Colonic mucosa (tissue), 4 donors: ENCODE results near the gene CREB3L1. TPM values are rescaled to one million over a fixed set of nuclear protein-coding genes. Genes with fewer than 3 reads are reported as not detected.

Experiments
- DNase-seq: peaks from one replicate; pipeline ENCODE4 v3.0.0-alpha.2; 2020
- H3K27ac ChIP-seq: fragments of 200-600 bp; one replicate; pipeline ENCODE4 v1.8.0; 2021
- H3K27me3 ChIP-seq: fragments of 200-600 bp; one replicate; pipeline ENCODE4 v1.8.0; 2021
- H3K36me3 ChIP-seq: fragments of 200-600 bp; one replicate; pipeline ENCODE4 v1.8.0; 2021
- H3K4me1 ChIP-seq: fragments of 200-600 bp; one replicate; pipeline ENCODE4 v1.8.0; 2021; ENCODE audit warnings: mild to moderate bottlenecking
- H3K4me3 ChIP-seq: fragments of 200-600 bp; one replicate; pipeline ENCODE4 v1.8.0; 2021
- H3K9ac ChIP-seq, 2 donors: one replicate each; pipeline ENCODE4 v1.7.0; 2013; ENCODE audit warnings: control low read depth in 2 of 2, low read depth in 2 of 2, low read length in 2 of 2
- H3K9me3 ChIP-seq: fragments of 200-600 bp; one replicate; pipeline ENCODE4 v1.8.0; 2021
- CTCF ChIP-seq: fragments of 200-600 bp; IDR thresholded peaks from one replicate; pipeline ENCODE4 v1.8.0; 2022; ENCODE audit warnings: antibody characterized with exemption, mild to moderate bottlenecking
- intact Hi-C: fragments of 100-400 bp; cut with DNase I; formaldehyde crosslinking; loops from one replicate; pipeline ENCODE4 v1.14.1; 2022
- total RNA-seq, 2 donors: library from RNA; stranded (reverse); fragmentation: NEBNext Ultra II Directional in 1 of 2; extraction: Animal tissue kit (Norgen Biotek cat#: 25700) in 1 of 2; gene quantifications; one replicate each; pipeline ENCODE4 v1.2.1, GENCODE V29; 2021
- donor health status: healthy.
- donor health status: DM: no; HTN: no; CAD: no.
- donor health status: DM: no; HTN: no; CAD: no.

The CREB3L1 gene
- total RNA-seq, 2 donors from 2014 or later: 143 to 150 TPM

DNA sequence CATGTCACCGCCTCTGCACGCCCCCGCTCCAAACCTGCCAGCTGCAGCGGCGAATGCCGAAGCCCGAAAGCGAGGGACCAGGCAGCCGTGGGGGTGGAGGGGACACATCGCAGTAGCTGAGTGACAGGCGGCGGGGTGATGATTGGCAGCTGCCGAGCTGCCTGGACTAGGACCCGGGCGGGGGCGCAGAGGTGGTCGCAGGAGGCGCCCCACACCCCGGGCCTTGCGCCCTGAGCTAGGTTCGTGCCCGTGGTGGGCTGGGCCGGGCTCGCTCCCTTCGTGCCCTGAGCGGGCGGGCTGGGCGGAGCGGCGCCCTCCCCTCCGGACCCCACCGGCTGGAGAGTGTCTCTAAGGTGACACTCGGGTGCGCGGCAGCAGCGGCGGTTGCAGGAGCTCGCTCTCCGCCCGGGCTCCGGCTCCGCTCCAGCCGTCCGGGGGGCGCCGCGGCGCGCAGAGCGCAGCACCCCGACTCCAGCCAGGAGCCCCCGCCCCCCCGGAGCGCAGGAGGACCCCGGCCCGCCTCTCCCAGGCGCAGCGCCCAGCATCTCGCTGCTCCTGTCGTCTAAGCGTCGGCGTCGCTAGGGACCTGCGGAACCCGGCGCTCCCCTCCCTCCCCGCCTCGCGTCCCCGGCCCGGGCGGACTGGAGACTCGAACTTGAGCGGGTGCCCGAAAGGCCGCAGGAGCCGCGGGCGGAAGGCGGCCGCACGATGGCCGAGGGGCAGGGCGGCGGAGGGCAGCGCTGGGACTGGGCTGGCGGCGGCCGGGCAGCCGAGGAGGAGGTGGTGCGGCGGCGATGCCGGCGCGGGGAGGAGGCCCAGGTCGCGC is 55.3 kb downstream of the CREB3L1 start:
- Histone ChIP-seq H3K27me3 (peaks cover 31% of the 10 kb centered on the region), H3K36me3 (no peaks in the 10 kb centered on the region), H3K9ac (peak overlapping the region in 1 of 2 donors; percentile 37), H3K9me3 (no peaks in the 10 kb centered on the region), H3K4me1 (peaks cover 8% of the 10 kb centered on the region), H3K4me3 (peak overlapping the region; percentile 43), H3K27ac (no peak overlapping the region)
- intact Hi-C loops: no loop called here
- DNase-seq: no peak
- no peak for TF ChIP-seq CTCF

- no peaks in the 10 kb centered on the region for H3K9me3 ChIP-seq
- intact Hi-C loops: no loop called here
- TF ChIP-seq CTCF: no peak
- H3K27me3 ChIP-seq: peaks cover 31% of the 10 kb centered on the region
- peak overlapping the region; percentile 43 for H3K4me3 ChIP-seq
- H3K9ac ChIP-seq: peak overlapping the region in 1 of 2 donors; percentile 28
- DNase-seq: no peak
- no peaks in the 10 kb centered on the region for H3K36me3 ChIP-seq
- H3K27ac ChIP-seq: no peak overlapping the region
- H3K4me1 ChIP-seq: peaks cover 8% of the 10 kb centered on the region
Observed at GRCh38 chr11:46333394-46333947, 56.0 kb downstream of the CREB3L1 start.

DNA sequence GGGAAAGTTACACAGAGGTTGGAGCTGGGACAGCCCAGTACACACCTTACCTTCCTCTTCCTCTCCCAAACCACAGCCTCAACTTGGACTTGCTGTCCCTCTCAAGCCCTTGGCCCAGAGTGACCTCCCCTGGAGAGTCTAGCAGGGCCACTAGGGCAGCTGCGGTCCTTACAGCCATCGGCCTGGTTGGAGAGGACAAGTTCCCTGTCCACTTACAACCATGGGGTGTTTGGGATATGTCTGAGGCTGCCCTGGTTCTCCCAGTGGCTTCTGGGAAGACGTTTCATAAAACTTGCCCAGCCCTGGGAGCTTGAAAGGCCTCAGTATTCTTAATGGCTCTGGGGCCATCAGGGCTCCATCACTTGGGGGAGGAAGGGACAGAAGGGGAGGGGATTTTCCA is 56.7 kb downstream of the CREB3L1 start:
- no peak for TF ChIP-seq CTCF

DNA sequence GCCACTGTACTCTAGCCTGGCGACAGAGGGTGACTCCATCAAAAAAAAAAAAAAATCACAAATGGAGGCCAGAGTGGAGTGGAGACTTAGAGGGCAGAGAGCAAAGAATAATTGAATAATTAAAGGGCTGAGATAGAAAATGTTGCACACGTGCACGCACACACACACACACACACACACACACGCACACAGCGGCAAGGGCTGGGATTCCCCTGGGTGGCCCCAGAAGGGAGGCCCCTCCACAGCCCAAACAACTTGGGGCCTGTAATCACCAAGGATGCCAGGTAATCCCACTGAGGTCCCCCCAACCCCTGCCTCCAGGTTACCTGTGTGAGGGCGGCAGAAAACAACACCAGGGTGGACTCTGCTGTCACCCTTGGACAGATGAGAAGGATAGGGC is 57.8 kb downstream of the CREB3L1 start:
- Histone ChIP-seq H3K27me3 (peaks cover 29% of the 10 kb centered on the region), H3K4me1 (peaks cover 8% of the 10 kb centered on the region)

More for the DNA sequence above, 56.7 kb downstream of the CREB3L1 start:
- intact Hi-C loops: no loop called here
- H3K27ac ChIP-seq: no peak overlapping the region
- H3K4me1 ChIP-seq: peaks cover 8% of the 10 kb centered on the region
- no peak for DNase-seq
- no peak overlapping the region for H3K4me3 ChIP-seq
- H3K9me3 ChIP-seq: no peaks in the 10 kb centered on the region
- H3K36me3 ChIP-seq: no peaks in the 10 kb centered on the region
- peaks cover 31% of the 10 kb centered on the region for H3K27me3 ChIP-seq
- H3K9ac ChIP-seq: no peak overlapping the region

More for the DNA sequence above, 57.8 kb downstream of the CREB3L1 start:
- H3K4me3 ChIP-seq: no peak overlapping the region
- H3K27ac ChIP-seq: no peak overlapping the region
- TF ChIP-seq CTCF: no peak
- DNase-seq: no peak
- intact Hi-C loops: no loop called here
- no peak overlapping the region for H3K9ac ChIP-seq
- no peaks in the 10 kb centered on the region for H3K36me3 ChIP-seq
- H3K9me3 ChIP-seq: no peaks in the 10 kb centered on the region
